A549 (cell line): Measurements from ENCODE around the gene SYNE2. TPM values are rescaled to one million over a fixed set of nuclear protein-coding genes. Genes with fewer than 3 reads are reported as not detected.
"Not testable (repeated sequence)": the region's sequence is repeated elsewhere in the genome, so short reads cannot be mapped to it uniquely, and the experiment has no call there.

ENCODE experiments used
- ATAC-seq, 2 experiments: fragments of 200-7000 bp in 1 of 2; fragments of >200 bp in 1 of 2; cut with Nextera tagmentation in 1 of 2; cut with Tn5 transposase in 1 of 2; 3 replicates each; pipeline versions ENCODE4 v1.8.0 to v1.9.1; 2018 to 2020; ENCODE audit warnings: mild to moderate bottlenecking in 1 of 2, moderate library complexity in 1 of 2
- CTCF ChIA-PET: fragments of 300-600 bp; sonication (Branson Sonifier 250); formaldehyde crosslinking; extraction: SDS; loops from one replicate; lab custom pipeline; 2021; ENCODE audit warnings: antibody characterized with exemption, inconsistent platforms; lab: Yijun Ruan, JAX
- POLR2A ChIA-PET: fragments of 350-600 bp; formaldehyde crosslinking; extraction: SDS; loops from one replicate; lab custom pipeline; 2021; ENCODE audit warnings: antibody characterized with exemption, inconsistent platforms; lab: Yijun Ruan, JAX
- DNase-seq, 2 experiments: peaks; one replicate each; pipeline versions ENCODE4 v3.0.0 to v3.0.0-alpha.2; 2011 to 2016; ENCODE audit warnings: low read depth in 1 of 2, low spot score in 1 of 2
- FAIRE-seq: peaks from 2 replicates; lab custom pipeline; 2011; peaks lifted over from hg19 to GRCh38; lab: Jason Lieb, UNC
- H3K27ac ChIP-seq, 2 experiments: fragments of >200 bp; sonication (Bioruptor Twin); formaldehyde crosslinking; 3 replicates each; pipeline ENCODE4 v1.5.1; 2016 to 2017
- H3K4me1 ChIP-seq: fragments of >200 bp; sonication (Bioruptor Twin); formaldehyde crosslinking; 3 replicates; pipeline ENCODE4 v1.6.1; 2016
- H3K4me2 ChIP-seq: fragments of >200 bp; sonication (Bioruptor Twin); formaldehyde crosslinking; 3 replicates; pipeline ENCODE4 v1.6.1; 2016
- H3K4me3 ChIP-seq: fragments of >200 bp; sonication (Bioruptor Twin); formaldehyde crosslinking; 3 replicates; pipeline ENCODE4 v1.5.1; 2016
- H3K9me3 ChIP-seq: fragments of >200 bp; sonication (Bioruptor Twin); formaldehyde crosslinking; 3 replicates; pipeline ENCODE4 v1.6.1; 2016
- BHLHE40 ChIP-seq: IDR thresholded peaks from 2 replicates; pipeline ENCODE4 v1.6.1; 2012; ENCODE audit warnings: low read depth, low read length, inconsistent platforms
- CHD4 ChIP-seq: fragments of 200-600 bp; sonication (generic); IDR thresholded peaks from 2 replicates; pipeline ENCODE4 v1.6.1; 2016; ENCODE audit warnings: antibody characterized with exemption, mild to moderate bottlenecking, borderline replicate concordance
- CTCF ChIP-seq: fragments of >200 bp; sonication (Bioruptor Twin); formaldehyde crosslinking; IDR thresholded peaks from 3 replicates; pipeline ENCODE4 v1.5.1; 2016
- EHF ChIP-seq: fragments of 250-450 bp; sonication (Bioruptor Pico); IDR thresholded peaks from 2 replicates; pipeline ENCODE4 v1.5.0; 2020; ENCODE audit warnings: mild to moderate bottlenecking
- EHMT2 ChIP-seq: fragments of 200-600 bp; sonication (generic); IDR thresholded peaks from 2 replicates; pipeline ENCODE4 v1.6.1; 2016; ENCODE audit warnings: antibody characterized with exemption, low read depth, mild to moderate bottlenecking, moderate library complexity
- FOSL2 ChIP-seq, 2 experiments: fragments of 450-650 bp in 1 of 2; fragments of >200 bp in 1 of 2; sonication (Bioruptor Twin) in 1 of 2; formaldehyde crosslinking; IDR thresholded peaks; 2 replicates each; pipeline versions ENCODE4 v1.5.0 to v1.6.1; 2016 to 2020; ENCODE audit warnings: mild to moderate bottlenecking in 1 of 2, moderate library complexity in 1 of 2
- JUNB ChIP-seq: fragments of >200 bp; sonication (Bioruptor Twin); formaldehyde crosslinking; IDR thresholded peaks from 2 replicates; pipeline ENCODE4 v1.6.1; 2016
- NFE2L2 ChIP-seq: fragments of 150-350 bp; conservative IDR thresholded peaks from 2 replicates; pipeline ENCODE4 v1.6.1; 2014; ENCODE audit warnings: low read length
- NPAS2 ChIP-seq: fragments of 250-450 bp; sonication (Bioruptor Pico); IDR thresholded peaks from 2 replicates; pipeline ENCODE4 v1.8.0; 2022; ENCODE audit warnings: mild to moderate bottlenecking, moderate library complexity, borderline replicate concordance
- PBX3 ChIP-seq: IDR thresholded peaks from 2 replicates; pipeline ENCODE4 v1.6.1; 2012
- POLR2A ChIP-seq: IDR thresholded peaks from 2 replicates; pipeline ENCODE4 v1.6.1; 2012; ENCODE audit warnings: mild to moderate bottlenecking, low read length
- POLR2AphosphoS2 ChIP-seq: conservative IDR thresholded peaks from 2 replicates; pipeline ENCODE4 v1.6.1; 2012; ENCODE audit warnings: low read length, improper control_type of control experiment, inconsistent platforms
- RARB ChIP-seq: fragments of 250-450 bp; sonication (Bioruptor Pico); IDR thresholded peaks from 2 replicates; pipeline ENCODE4 v1.8.0; 2021; ENCODE audit warnings: mild to moderate bottlenecking, moderate library complexity
- RCOR1 ChIP-seq: fragments of 150-350 bp; IDR thresholded peaks from 2 replicates; pipeline ENCODE4 v1.6.1; 2014; ENCODE audit warnings: antibody characterized with exemption, low read length, low read depth
- RFX5 ChIP-seq: fragments of 450-650 bp; IDR thresholded peaks from 2 replicates; pipeline ENCODE4 v1.7.1; 2014; ENCODE audit warnings: antibody characterized with exemption, mild to moderate bottlenecking, moderate library complexity
- TP53 ChIP-seq: fragments of 250-450 bp; sonication (Bioruptor Pico); IDR thresholded peaks from 2 replicates; pipeline ENCODE4 v1.5.0; 2021; ENCODE audit warnings: mild to moderate bottlenecking, moderate library complexity
- ZC3H11A ChIP-seq: fragments of 450-650 bp; IDR thresholded peaks from 2 replicates; pipeline ENCODE4 v1.6.1; 2014; ENCODE audit warnings: antibody characterized with exemption, mild to moderate bottlenecking
- WGBS: methylation state at CpG from one replicate; pipeline ENCODE4 v1.1.6; 2017; ENCODE audit errors: missing lambda C conversion rate; 5-methylcytosine and 5-hydroxymethylcytosine counted together
- polyA plus RNA-seq, 4 experiments: library from polyadenylated mRNA; depleted of rRNA in 3 of 4; stranded (reverse); fragments of >200 nt; fragmentation: RNase III in 1 of 4; extraction: RNeasy Plus Mini Kit Qiagen cat#74134 plus additional on column Dnase treatment in 1 of 4; gene quantifications; 2 replicates in 3 of 4; 3 replicates in 1 of 4; pipeline ENCODE4 v1.2.3, GENCODE V29; 2011 to 2017
- TF ChIP-seq, protein P1 (sequence below): fragments of 250-450 bp; sonication (Bioruptor Pico); IDR thresholded peaks from 2 replicates; pipeline ENCODE4 v1.5.0; 2020; ENCODE audit warnings: low read depth, mild to moderate bottlenecking, moderate library complexity
- TF ChIP-seq, protein P2 (sequence below): fragments of 200-600 bp; sonication (generic); IDR thresholded peaks from 2 replicates; pipeline ENCODE4 v1.6.1; 2016; ENCODE audit warnings: antibody characterized with exemption, mild to moderate bottlenecking, moderate library complexity
- TF ChIP-seq, protein P3 (sequence below): IDR thresholded peaks from 2 replicates; pipeline ENCODE4 v1.6.1; 2012; ENCODE audit warnings: low read depth, borderline replicate concordance

Gene SYNE2
- polyA plus RNA-seq, 2 of the 4 experiments (the other 2 are of a cell fraction), result 3.4 to 11.3 TPM

DNA sequence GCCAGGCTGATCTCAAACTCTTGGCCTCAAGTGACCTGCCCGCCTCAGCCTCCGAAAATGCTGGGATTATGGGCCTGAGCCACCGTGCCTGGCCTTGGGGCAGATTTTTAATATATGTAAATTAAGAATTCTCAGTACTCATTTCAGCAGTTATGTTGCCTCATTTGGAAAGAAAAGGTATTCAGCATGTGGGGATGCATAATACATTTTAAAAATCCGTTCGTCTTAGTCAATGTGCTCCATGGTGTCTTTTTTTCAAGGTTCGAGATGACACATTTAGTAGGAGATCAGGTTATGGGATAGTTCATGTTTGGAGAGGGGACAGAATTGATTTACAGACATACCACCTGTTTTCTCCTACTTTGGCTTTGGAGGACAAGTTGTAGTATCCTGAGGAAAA lies 10.2 kb downstream of the SYNE2 start (continued):
- TF ChIP-seq BHLHE40, result no peak

DNA sequence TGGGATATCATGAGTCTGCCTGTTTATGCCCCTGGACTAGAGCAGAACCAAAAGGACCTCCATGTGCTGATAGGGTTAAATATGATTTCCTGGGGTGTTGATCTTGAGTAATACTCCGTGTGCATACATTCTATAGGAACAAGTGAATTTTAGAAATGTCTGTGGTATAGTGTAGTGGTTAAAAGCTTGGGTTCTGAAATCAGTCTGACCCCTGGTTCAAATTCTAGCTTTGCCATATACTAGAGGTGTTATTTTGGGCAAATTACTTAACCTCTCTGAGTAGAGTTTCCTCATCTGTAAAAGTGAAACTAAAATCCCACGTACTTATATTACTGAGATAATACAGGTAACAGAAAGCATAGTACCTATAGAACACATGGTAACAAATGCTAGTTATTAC lies 12.0 kb downstream of the SYNE2 start:
- DNase-seq, H3K9me3 ChIP-seq, CTCF ChIA-PET, POLR2A ChIA-PET: not testable (repeated sequence)
- FAIRE-seq (peak; percentile 100), ATAC-seq (peak; percentile 48 to 49; a peak in 5 of 6 replicates)
- H3K4me2 ChIP-seq, result peak overlapping the region; percentile 95
- H3K4me3 ChIP-seq, result peak overlapping the region; percentile 38
- peaks cover 13% of the 10 kb centered on the region for H3K4me1 ChIP-seq
- H3K27ac ChIP-seq, result peak overlapping the region; percentile 74 to 75
- 0% methylated on average over 1 of the region's 2 CpGs for WGBS

- FAIRE-seq (no peak), ATAC-seq (no peak), DNase-seq (no peak)
- WGBS, result 88% methylated on average over 6 of the region's 6 CpGs
- CTCF ChIA-PET, result interaction anchor here (0.8 to 1.6 kb wide), 2 partner anchors 16 to 17 kb away, joined by 3 to 5 read pairs; partner anchors contain the start of gene SYNE2
- H3K4me1 ChIP-seq, result peaks cover 14% of the 10 kb centered on the region
- H3K4me2 ChIP-seq, result no peak overlapping the region
- no peaks in the 10 kb centered on the region for H3K9me3 ChIP-seq
- H3K4me3 ChIP-seq, result no peak overlapping the region
- POLR2A ChIA-PET, result no interaction called here
- TF ChIP-seq ZC3H11A (no peak), EHF (no peak), FOSL2 (IDR thresholded peaks at IDR 0.05) (no peak), FOSL2 (CRISPR knock-in tag; IDR thresholded peaks at IDR 0.05) (no peak), RARB (no peak), CTCF (no peak), TP53 (CRISPR knock-in tag) (no peak), CHD4 (no peak), NPAS2 (no peak), PBX3 (no peak), RFX5 (no peak), RCOR1 (no peak), JUNB (no peak), POLR2AphosphoS2 (no peak), NFE2L2 (no peak), BHLHE40 (no peak), POLR2A (no peak), EHMT2 (no peak)
- TF ChIP-seq, protein P1, sequence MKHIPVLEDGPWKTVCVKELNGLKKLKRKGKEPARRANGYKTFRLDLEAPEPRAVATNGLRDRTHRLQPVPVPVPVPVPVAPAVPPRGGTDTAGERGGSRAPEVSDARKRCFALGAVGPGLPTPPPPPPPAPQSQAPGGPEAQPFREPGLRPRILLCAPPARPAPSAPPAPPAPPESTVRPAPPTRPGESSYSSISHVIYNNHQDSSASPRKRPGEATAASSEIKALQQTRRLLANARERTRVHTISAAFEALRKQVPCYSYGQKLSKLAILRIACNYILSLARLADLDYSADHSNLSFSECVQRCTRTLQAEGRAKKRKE (CRISPR knock-in tag), result no peak
- TF ChIP-seq, protein P2, sequence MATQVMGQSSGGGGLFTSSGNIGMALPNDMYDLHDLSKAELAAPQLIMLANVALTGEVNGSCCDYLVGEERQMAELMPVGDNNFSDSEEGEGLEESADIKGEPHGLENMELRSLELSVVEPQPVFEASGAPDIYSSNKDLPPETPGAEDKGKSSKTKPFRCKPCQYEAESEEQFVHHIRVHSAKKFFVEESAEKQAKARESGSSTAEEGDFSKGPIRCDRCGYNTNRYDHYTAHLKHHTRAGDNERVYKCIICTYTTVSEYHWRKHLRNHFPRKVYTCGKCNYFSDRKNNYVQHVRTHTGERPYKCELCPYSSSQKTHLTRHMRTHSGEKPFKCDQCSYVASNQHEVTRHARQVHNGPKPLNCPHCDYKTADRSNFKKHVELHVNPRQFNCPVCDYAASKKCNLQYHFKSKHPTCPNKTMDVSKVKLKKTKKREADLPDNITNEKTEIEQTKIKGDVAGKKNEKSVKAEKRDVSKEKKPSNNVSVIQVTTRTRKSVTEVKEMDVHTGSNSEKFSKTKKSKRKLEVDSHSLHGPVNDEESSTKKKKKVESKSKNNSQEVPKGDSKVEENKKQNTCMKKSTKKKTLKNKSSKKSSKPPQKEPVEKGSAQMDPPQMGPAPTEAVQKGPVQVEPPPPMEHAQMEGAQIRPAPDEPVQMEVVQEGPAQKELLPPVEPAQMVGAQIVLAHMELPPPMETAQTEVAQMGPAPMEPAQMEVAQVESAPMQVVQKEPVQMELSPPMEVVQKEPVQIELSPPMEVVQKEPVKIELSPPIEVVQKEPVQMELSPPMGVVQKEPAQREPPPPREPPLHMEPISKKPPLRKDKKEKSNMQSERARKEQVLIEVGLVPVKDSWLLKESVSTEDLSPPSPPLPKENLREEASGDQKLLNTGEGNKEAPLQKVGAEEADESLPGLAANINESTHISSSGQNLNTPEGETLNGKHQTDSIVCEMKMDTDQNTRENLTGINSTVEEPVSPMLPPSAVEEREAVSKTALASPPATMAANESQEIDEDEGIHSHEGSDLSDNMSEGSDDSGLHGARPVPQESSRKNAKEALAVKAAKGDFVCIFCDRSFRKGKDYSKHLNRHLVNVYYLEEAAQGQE, result no peak
- TF ChIP-seq, protein P3, sequence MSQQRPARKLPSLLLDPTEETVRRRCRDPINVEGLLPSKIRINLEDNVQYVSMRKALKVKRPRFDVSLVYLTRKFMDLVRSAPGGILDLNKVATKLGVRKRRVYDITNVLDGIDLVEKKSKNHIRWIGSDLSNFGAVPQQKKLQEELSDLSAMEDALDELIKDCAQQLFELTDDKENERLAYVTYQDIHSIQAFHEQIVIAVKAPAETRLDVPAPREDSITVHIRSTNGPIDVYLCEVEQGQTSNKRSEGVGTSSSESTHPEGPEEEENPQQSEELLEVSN, result no peak
- no peak overlapping the region for H3K27ac ChIP-seq
Measured at GRCh38 chr14:63867933-63868921, 15.4 kb downstream of the SYNE2 start.
